ENCODE results near the gene CAV2. TPM values are rescaled to one million over a fixed set of nuclear protein-coding genes. Genes with fewer than 3 reads are reported as not detected.

CAV2 gene
- total RNA-seq, 1 donor from 2014 or later: 161 TPM

DNA sequence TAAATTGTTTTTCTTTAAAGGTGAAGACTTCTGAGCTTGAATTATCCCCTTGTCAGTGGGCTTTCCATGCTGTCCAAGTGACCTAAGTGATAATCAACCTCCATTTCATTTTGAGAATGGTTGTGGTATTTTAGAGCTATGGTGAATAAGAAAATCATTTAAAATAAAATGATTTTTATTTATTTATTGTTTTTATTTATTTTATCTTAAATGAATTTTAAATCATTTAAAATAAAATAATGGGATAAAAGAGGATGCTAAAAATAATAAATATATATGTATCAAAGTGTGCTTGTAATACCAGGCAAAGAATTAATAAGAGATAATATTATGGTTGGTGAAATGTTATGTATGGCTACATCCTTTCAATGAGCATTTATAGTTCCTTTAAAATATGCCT, 49.8 kb downstream of the CAV2 start:
- H3K27ac Mint-ChIP-seq (ENCODE audit: unreplicated experiment): no peak overlapping the region
- Histone ChIP-seq H2AFZ (ENCODE audit: low read depth, low read length) (no peak overlapping the region), H3K4me1 (ENCODE audit: insufficient read depth, low read length) (peaks cover 3% of the 10 kb centered on the region), H3K9me3 (ENCODE audit: insufficient read depth, low read depth, low read length) (no peaks in the 10 kb centered on the region), H4K20me1 (ENCODE audit: insufficient read depth, low read length) (peaks cover 49% of the 10 kb centered on the region), H3K4me2 (ENCODE audit: low read length) (no peak overlapping the region), H3K79me2 (ENCODE audit: insufficient read depth, low read length) (peaks cover 97% of the 10 kb centered on the region), H3K4me3 (ENCODE audit: insufficient read depth, low read depth, low read length) (no peak overlapping the region), H3K9ac (ENCODE audit: low read length) (no peak overlapping the region), H3K36me3 (ENCODE audit: insufficient read depth, low read length) (peaks cover 59% of the 10 kb centered on the region), H3K27me3 (ENCODE audit: insufficient read depth, low read length) (no peaks in the 10 kb centered on the region), H3K27ac (ENCODE audit: low read depth, low read length) (no peak overlapping the region)
- no peaks in the 10 kb centered on the region for H3K9me3 Mint-ChIP-seq (ENCODE audit: unreplicated experiment)
- peaks cover 25% of the 10 kb centered on the region for H3K36me3 Mint-ChIP-seq (ENCODE audit: low read depth, unreplicated experiment)
- FAIRE-seq: no peak
- peaks cover 25% of the 10 kb centered on the region for H3K4me1 Mint-ChIP-seq (ENCODE audit: low read depth, unreplicated experiment)
- no peak for DNase-seq (ENCODE audit: low read depth)
- no peak for TF ChIP-seq EZH2 (IDR thresholded peaks at IDR 0.05; ENCODE audit: insufficient read depth, low read length)
- TF ChIP-seq, protein P1, sequence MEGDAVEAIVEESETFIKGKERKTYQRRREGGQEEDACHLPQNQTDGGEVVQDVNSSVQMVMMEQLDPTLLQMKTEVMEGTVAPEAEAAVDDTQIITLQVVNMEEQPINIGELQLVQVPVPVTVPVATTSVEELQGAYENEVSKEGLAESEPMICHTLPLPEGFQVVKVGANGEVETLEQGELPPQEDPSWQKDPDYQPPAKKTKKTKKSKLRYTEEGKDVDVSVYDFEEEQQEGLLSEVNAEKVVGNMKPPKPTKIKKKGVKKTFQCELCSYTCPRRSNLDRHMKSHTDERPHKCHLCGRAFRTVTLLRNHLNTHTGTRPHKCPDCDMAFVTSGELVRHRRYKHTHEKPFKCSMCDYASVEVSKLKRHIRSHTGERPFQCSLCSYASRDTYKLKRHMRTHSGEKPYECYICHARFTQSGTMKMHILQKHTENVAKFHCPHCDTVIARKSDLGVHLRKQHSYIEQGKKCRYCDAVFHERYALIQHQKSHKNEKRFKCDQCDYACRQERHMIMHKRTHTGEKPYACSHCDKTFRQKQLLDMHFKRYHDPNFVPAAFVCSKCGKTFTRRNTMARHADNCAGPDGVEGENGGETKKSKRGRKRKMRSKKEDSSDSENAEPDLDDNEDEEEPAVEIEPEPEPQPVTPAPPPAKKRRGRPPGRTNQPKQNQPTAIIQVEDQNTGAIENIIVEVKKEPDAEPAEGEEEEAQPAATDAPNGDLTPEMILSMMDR (IDR thresholded peaks at IDR 0.05; ENCODE audit: insufficient read depth, low read depth, low read length): no peak
- H3K4me3 Mint-ChIP-seq (ENCODE audit: unreplicated experiment): no peak overlapping the region
- no peaks in the 10 kb centered on the region for H3K27me3 Mint-ChIP-seq (ENCODE audit: low read depth, unreplicated experiment)

DNA sequence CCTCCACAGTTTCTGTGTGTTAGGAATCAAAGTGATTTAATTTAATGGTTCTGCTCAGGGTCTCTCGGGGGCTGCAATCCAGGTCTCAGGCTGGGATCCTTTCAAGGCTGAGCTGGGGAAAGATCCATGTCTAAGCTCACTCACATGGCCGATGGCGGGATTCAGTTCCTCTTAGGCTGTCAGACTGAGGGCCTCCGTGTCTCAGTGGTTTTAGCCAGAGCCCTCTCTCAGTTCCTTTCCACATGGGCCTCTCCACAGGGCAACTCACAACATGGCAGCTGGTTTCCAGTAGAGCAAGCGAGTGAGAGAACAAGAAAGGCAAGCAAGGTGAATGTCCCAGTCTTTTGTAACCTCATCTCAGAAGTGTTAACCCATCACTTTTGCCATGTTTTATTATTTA, 52.2 kb downstream of the CAV2 start:
- Histone ChIP-seq H3K36me3 (ENCODE audit: insufficient read depth, low read length) (peaks cover 55% of the 10 kb centered on the region), H3K27me3 (ENCODE audit: insufficient read depth, low read length) (no peaks in the 10 kb centered on the region), H3K4me3 (ENCODE audit: insufficient read depth, low read depth, low read length) (no peak overlapping the region), H2AFZ (ENCODE audit: low read depth, low read length) (no peak overlapping the region), H3K9ac (ENCODE audit: low read length) (no peak overlapping the region), H4K20me1 (ENCODE audit: insufficient read depth, low read length) (peaks cover 54% of the 10 kb centered on the region), H3K27ac (ENCODE audit: low read depth, low read length) (no peak overlapping the region), H3K79me2 (ENCODE audit: insufficient read depth, low read length) (peaks cover 95% of the 10 kb centered on the region), H3K9me3 (ENCODE audit: insufficient read depth, low read depth, low read length) (no peaks in the 10 kb centered on the region), H3K4me2 (ENCODE audit: low read length) (no peak overlapping the region), H3K4me1 (ENCODE audit: insufficient read depth, low read length) (peaks cover 3% of the 10 kb centered on the region)
- TF ChIP-seq, protein P1 (IDR thresholded peaks at IDR 0.05; ENCODE audit: insufficient read depth, low read depth, low read length): no peak
- no peak for TF ChIP-seq EZH2 (IDR thresholded peaks at IDR 0.05; ENCODE audit: insufficient read depth, low read length)
- no peak overlapping the region for H3K4me3 Mint-ChIP-seq (ENCODE audit: unreplicated experiment)
- DNase-seq (ENCODE audit: low read depth): no peak
- H3K27me3 Mint-ChIP-seq (ENCODE audit: low read depth, unreplicated experiment): no peaks in the 10 kb centered on the region
- no peaks in the 10 kb centered on the region for H3K9me3 Mint-ChIP-seq (ENCODE audit: unreplicated experiment)
- no peak for FAIRE-seq
- H3K36me3 Mint-ChIP-seq (ENCODE audit: low read depth, unreplicated experiment): peaks cover 13% of the 10 kb centered on the region
- peaks cover 21% of the 10 kb centered on the region for H3K4me1 Mint-ChIP-seq (ENCODE audit: low read depth, unreplicated experiment)
- H3K27ac Mint-ChIP-seq (ENCODE audit: unreplicated experiment): no peak overlapping the region

DNA sequence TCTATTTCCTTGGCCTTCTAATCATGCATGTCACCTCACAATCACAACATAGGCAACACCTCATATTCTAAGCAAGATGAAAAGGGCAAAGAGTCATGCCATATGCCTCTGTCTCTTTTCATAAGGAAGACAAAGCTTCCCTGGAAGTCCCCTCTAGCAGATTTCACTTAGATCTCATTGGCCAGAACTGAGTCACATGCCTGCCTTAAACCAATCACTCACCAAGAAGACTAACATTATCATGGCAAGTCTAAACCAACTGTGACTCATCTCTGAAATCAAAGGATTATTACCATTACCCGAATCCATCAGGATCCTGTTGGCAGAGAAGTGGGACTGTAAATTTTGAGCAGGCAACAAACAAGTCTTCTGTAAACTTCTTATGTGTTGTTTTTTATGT, 53.1 kb downstream of the CAV2 start:
- Mint-ChIP-seq H3K4me3 (ENCODE audit: unreplicated experiment) (no peak overlapping the region), H3K27me3 (ENCODE audit: low read depth, unreplicated experiment) (no peaks in the 10 kb centered on the region), H3K9me3 (ENCODE audit: unreplicated experiment) (no peaks in the 10 kb centered on the region), H3K4me1 (ENCODE audit: low read depth, unreplicated experiment) (peaks cover 17% of the 10 kb centered on the region), H3K27ac (ENCODE audit: unreplicated experiment) (no peak overlapping the region), H3K36me3 (ENCODE audit: low read depth, unreplicated experiment) (peaks cover 14% of the 10 kb centered on the region)
- Histone ChIP-seq H4K20me1 (ENCODE audit: insufficient read depth, low read length) (peaks cover 49% of the 10 kb centered on the region), H3K27me3 (ENCODE audit: insufficient read depth, low read length) (no peaks in the 10 kb centered on the region), H3K4me1 (ENCODE audit: insufficient read depth, low read length) (peaks cover 3% of the 10 kb centered on the region), H3K9me3 (ENCODE audit: insufficient read depth, low read depth, low read length) (no peaks in the 10 kb centered on the region), H2AFZ (ENCODE audit: low read depth, low read length) (no peak overlapping the region), H3K4me3 (ENCODE audit: insufficient read depth, low read depth, low read length) (no peak overlapping the region), H3K27ac (ENCODE audit: low read depth, low read length) (no peak overlapping the region), H3K36me3 (ENCODE audit: insufficient read depth, low read length) (peaks cover 54% of the 10 kb centered on the region), H3K4me2 (ENCODE audit: low read length) (no peak overlapping the region), H3K9ac (ENCODE audit: low read length) (no peak overlapping the region), H3K79me2 (ENCODE audit: insufficient read depth, low read length) (peaks cover 94% of the 10 kb centered on the region)
- DNase-seq (ENCODE audit: low read depth): no peak
- FAIRE-seq: no peak
- no peak for TF ChIP-seq EZH2 (IDR thresholded peaks at IDR 0.05; ENCODE audit: insufficient read depth, low read length)
- TF ChIP-seq, protein P1 (IDR thresholded peaks at IDR 0.05; ENCODE audit: insufficient read depth, low read depth, low read length): no peak

All from astrocyte (in vitro differentiated cells and primary cell).